HEK293 (cell line): Measurements from ENCODE around the gene PRR22.

ENCODE experiments used
- CTCF ChIA-PET: fragments of 350-600 bp; formaldehyde crosslinking; extraction: SDS; loops from one replicate; lab custom pipeline; 2021; ENCODE audit warnings: antibody characterized with exemption; lab: Yijun Ruan, JAX
- POLR2A ChIA-PET: fragments of 300-600 bp; formaldehyde crosslinking; extraction: SDS; loops from one replicate; lab custom pipeline; 2020; ENCODE audit warnings: antibody characterized with exemption, inconsistent platforms; lab: Yijun Ruan, JAX
- H3K27ac ChIP-seq: fragments of 200-500 bp; sonication (Bioruptor generic); 2 replicates; pipeline ENCODE4 v1.5.1; 2014; ENCODE audit warnings: low read depth, low read length, control low read depth, inconsistent platforms; ENCODE audit errors: extremely low read depth
- H3K36me3 ChIP-seq, 2 experiments: fragments of 200-500 bp in 1 of 2; sonication (Bioruptor generic) in 1 of 2; 1 replicate in 1 of 2; 2 replicates in 1 of 2; pipeline ENCODE4 v1.5.1; 2014 to 2017; ENCODE audit warnings: inconsistent platforms in 2 of 2, low read length in 2 of 2; ENCODE audit not compliant: control insufficient read depth in 2 of 2, insufficient read depth in 1 of 2
- H3K4me1 ChIP-seq: fragments of 200-500 bp; sonication (Bioruptor generic); 2 replicates; pipeline ENCODE4 v1.5.1; 2014; ENCODE audit warnings: mild to moderate bottlenecking, low read length, inconsistent platforms; ENCODE audit not compliant: control insufficient read depth, insufficient read depth
- H3K4me3 ChIP-seq: 2 replicates; pipeline ENCODE4 v1.5.1; 2011; ENCODE audit warnings: low read depth, mild to moderate bottlenecking, control low read depth, low read length, moderate library complexity
- H3K9me3 ChIP-seq: fragments of 200-500 bp; sonication (Bioruptor generic); 2 replicates; pipeline ENCODE4 v1.5.1; 2014; ENCODE audit warnings: low read depth, low read length, inconsistent platforms; ENCODE audit not compliant: control insufficient read depth, insufficient read depth
- BCL11A ChIP-seq: fragments of 450-650 bp; formaldehyde crosslinking; IDR thresholded peaks from 2 replicates; pipeline ENCODE4 v1.5.1; 2016; ENCODE audit warnings: low read depth, missing biosample characterization, missing genetic modification characterization
- MZF1 ChIP-seq: fragments of 450-650 bp; formaldehyde crosslinking; IDR thresholded peaks from 2 replicates; pipeline ENCODE4 v1.5.1; 2017; ENCODE audit warnings: missing biosample characterization, missing genetic modification characterization, borderline replicate concordance
- OSR2 ChIP-seq: fragments of 450-650 bp; formaldehyde crosslinking; IDR thresholded peaks from 2 replicates; pipeline ENCODE4 v1.5.1; 2016; ENCODE audit warnings: missing biosample characterization, missing genetic modification characterization
- PRDM1 ChIP-seq: fragments of 450-650 bp; formaldehyde crosslinking; IDR thresholded peaks from 2 replicates; pipeline ENCODE4; 2016; ENCODE audit warnings: missing biosample characterization, missing genetic modification characterization
- PRDM4 ChIP-seq: fragments of 450-650 bp; formaldehyde crosslinking; IDR thresholded peaks from 2 replicates; pipeline ENCODE4 v1.5.1; 2017; ENCODE audit warnings: missing biosample characterization, missing genetic modification characterization
- SCRT1 ChIP-seq: fragments of 450-650 bp; formaldehyde crosslinking; IDR thresholded peaks from 2 replicates; pipeline ENCODE4 v1.5.1; 2016; ENCODE audit warnings: missing biosample characterization, missing genetic modification characterization, borderline replicate concordance
- ZBTB20 ChIP-seq: fragments of 450-650 bp; formaldehyde crosslinking; IDR thresholded peaks from 2 replicates; pipeline ENCODE4 v1.5.1; 2016; ENCODE audit warnings: missing biosample characterization, missing genetic modification characterization
- ZFP69B ChIP-seq: fragments of 450-650 bp; formaldehyde crosslinking; IDR thresholded peaks from 2 replicates; pipeline ENCODE4 v1.5.1; 2016; ENCODE audit warnings: missing biosample characterization, missing genetic modification characterization
- ZNF121 ChIP-seq: fragments of 450-650 bp; formaldehyde crosslinking; IDR thresholded peaks from 2 replicates; pipeline ENCODE4 v1.5.1; 2016; ENCODE audit warnings: missing biosample characterization, missing genetic modification characterization
- ZNF132 ChIP-seq: fragments of 450-650 bp; formaldehyde crosslinking; IDR thresholded peaks from 2 replicates; pipeline ENCODE4 v1.5.1; 2017; ENCODE audit warnings: missing biosample characterization, missing genetic modification characterization, borderline replicate concordance
- ZNF202 ChIP-seq: fragments of 450-650 bp; formaldehyde crosslinking; IDR thresholded peaks from 2 replicates; pipeline ENCODE4 v1.5.1; 2016; ENCODE audit warnings: missing biosample characterization, missing genetic modification characterization, borderline replicate concordance
- ZNF211 ChIP-seq: fragments of 450-650 bp; formaldehyde crosslinking; IDR thresholded peaks from 2 replicates; pipeline ENCODE4 v1.5.1; 2016; ENCODE audit warnings: low read depth, missing biosample characterization, missing genetic modification characterization
- ZNF280C ChIP-seq: fragments of 450-650 bp; formaldehyde crosslinking; IDR thresholded peaks from 2 replicates; pipeline ENCODE4 v1.5.1; 2016; ENCODE audit warnings: missing biosample characterization, missing genetic modification characterization
- ZNF362 ChIP-seq: fragments of 450-650 bp; formaldehyde crosslinking; IDR thresholded peaks from 2 replicates; pipeline ENCODE4 v1.5.1; 2016; ENCODE audit warnings: missing biosample characterization, missing genetic modification characterization
- ZNF366 ChIP-seq: fragments of 450-650 bp; formaldehyde crosslinking; conservative IDR thresholded peaks from 2 replicates; pipeline ENCODE4 v1.5.1; 2016; ENCODE audit warnings: missing biosample characterization, missing genetic modification characterization
- ZNF423 ChIP-seq: fragments of 450-650 bp; formaldehyde crosslinking; IDR thresholded peaks from 2 replicates; pipeline ENCODE4 v1.5.1; 2016; ENCODE audit warnings: missing biosample characterization, missing genetic modification characterization
- ZNF530 ChIP-seq: fragments of 450-650 bp; formaldehyde crosslinking; IDR thresholded peaks from 2 replicates; pipeline ENCODE4 v1.5.1; 2016; ENCODE audit warnings: low read depth, missing biosample characterization, missing genetic modification characterization
- ZNF549 ChIP-seq: fragments of 450-650 bp; IDR thresholded peaks from 2 replicates; pipeline ENCODE4 v1.5.1; 2018; ENCODE audit warnings: missing biosample characterization, missing genetic modification characterization, mild to moderate bottlenecking, inconsistent platforms, moderate library complexity
- ZNF558 ChIP-seq: fragments of 450-650 bp; formaldehyde crosslinking; IDR thresholded peaks from 2 replicates; pipeline ENCODE4 v1.5.1; 2016; ENCODE audit warnings: missing biosample characterization, missing genetic modification characterization
- ZNF580 ChIP-seq: fragments of 450-650 bp; formaldehyde crosslinking; IDR thresholded peaks from 2 replicates; pipeline ENCODE4 v1.5.1; 2016; ENCODE audit warnings: missing biosample characterization, missing genetic modification characterization
- ZNF596 ChIP-seq: fragments of 450-650 bp; IDR thresholded peaks from 2 replicates; pipeline ENCODE4 v1.5.0; 2018; ENCODE audit warnings: missing biosample characterization, mild to moderate bottlenecking, missing genetic modification characterization, moderate library complexity
- ZNF600 ChIP-seq: fragments of 450-650 bp; formaldehyde crosslinking; IDR thresholded peaks from 2 replicates; pipeline ENCODE4 v1.5.1; 2016; ENCODE audit warnings: missing biosample characterization, missing genetic modification characterization
- ZNF677 ChIP-seq: fragments of 450-650 bp; IDR thresholded peaks from 2 replicates; pipeline ENCODE4 v1.5.0; 2018; ENCODE audit warnings: missing biosample characterization, mild to moderate bottlenecking, missing genetic modification characterization, moderate library complexity
- ZNF76 ChIP-seq: fragments of 450-650 bp; formaldehyde crosslinking; IDR thresholded peaks from 2 replicates; pipeline ENCODE4; 2016; ENCODE audit warnings: low read depth, missing biosample characterization, missing genetic modification characterization, borderline replicate concordance
- ZNF776 ChIP-seq: fragments of 450-650 bp; formaldehyde crosslinking; IDR thresholded peaks from 2 replicates; pipeline ENCODE4 v1.5.0; 2017; ENCODE audit warnings: missing biosample characterization, missing genetic modification characterization, borderline replicate concordance
- TF ChIP-seq, protein P1 (sequence below): fragments of 450-650 bp; formaldehyde crosslinking; IDR thresholded peaks from 2 replicates; pipeline ENCODE4 v1.5.1; 2016; ENCODE audit warnings: missing biosample characterization, missing genetic modification characterization

Gene PRR22

DNA sequence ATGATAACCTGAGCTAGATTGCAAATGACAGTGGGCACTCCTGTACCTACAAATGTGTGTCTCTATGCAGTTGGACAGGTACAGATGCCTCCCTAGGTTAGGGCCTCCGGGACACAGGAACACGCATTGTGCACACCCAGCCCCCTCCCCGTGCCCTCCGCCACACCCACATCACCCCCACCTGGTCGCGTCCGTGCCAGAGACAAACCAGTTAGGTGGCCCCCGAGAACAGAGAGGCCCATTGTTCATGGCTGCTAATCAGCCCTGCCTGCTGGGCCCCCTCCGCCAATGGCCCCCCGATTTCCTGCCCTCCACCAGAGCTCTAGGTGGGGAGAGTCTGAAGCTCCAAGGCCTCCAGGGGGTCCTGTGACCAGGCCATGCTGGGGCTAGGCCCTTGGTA, 34.0 kb upstream of the PRR22 start (continued):
- no peak for TF ChIP-seq ZNF132 (tag by site-specific recombination)
- TF ChIP-seq ZNF202 (tag by site-specific recombination): no peak
- no peak for TF ChIP-seq ZNF600 (tag by site-specific recombination)

GRCh38 chr19:5817218-5817617, 32.7 kb upstream of the PRR22 start:
- Histone ChIP-seq H3K27ac (no peak overlapping the region), H3K36me3 (no peaks in the 10 kb centered on the region), H3K4me3 (no peak overlapping the region), H3K9me3 (no peaks in the 10 kb centered on the region), H3K4me1 (no peaks in the 10 kb centered on the region)
- TF ChIP-seq ZNF558 (tag by site-specific recombination) (no peak), ZNF530 (tag by site-specific recombination) (no peak), ZNF76 (no peak), ZNF677 (tag by site-specific recombination) (no peak), MZF1 (tag by site-specific recombination) (no peak), ZNF121 (tag by site-specific recombination) (peak; percentile 78), SCRT1 (tag by site-specific recombination) (no peak), PRDM1 (tag by site-specific recombination) (peak; percentile 99), ZNF362 (tag by site-specific recombination) (no peak), PRDM4 (tag by site-specific recombination) (no peak), ZNF596 (peak; percentile 49; the same call in 1 of the 2 replicates), ZNF366 (tag by site-specific recombination) (peak; percentile 93), ZBTB20 (tag by site-specific recombination) (no peak), OSR2 (tag by site-specific recombination) (no peak)
- TF ChIP-seq, protein P1, sequence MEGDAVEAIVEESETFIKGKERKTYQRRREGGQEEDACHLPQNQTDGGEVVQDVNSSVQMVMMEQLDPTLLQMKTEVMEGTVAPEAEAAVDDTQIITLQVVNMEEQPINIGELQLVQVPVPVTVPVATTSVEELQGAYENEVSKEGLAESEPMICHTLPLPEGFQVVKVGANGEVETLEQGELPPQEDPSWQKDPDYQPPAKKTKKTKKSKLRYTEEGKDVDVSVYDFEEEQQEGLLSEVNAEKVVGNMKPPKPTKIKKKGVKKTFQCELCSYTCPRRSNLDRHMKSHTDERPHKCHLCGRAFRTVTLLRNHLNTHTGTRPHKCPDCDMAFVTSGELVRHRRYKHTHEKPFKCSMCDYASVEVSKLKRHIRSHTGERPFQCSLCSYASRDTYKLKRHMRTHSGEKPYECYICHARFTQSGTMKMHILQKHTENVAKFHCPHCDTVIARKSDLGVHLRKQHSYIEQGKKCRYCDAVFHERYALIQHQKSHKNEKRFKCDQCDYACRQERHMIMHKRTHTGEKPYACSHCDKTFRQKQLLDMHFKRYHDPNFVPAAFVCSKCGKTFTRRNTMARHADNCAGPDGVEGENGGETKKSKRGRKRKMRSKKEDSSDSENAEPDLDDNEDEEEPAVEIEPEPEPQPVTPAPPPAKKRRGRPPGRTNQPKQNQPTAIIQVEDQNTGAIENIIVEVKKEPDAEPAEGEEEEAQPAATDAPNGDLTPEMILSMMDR (tag by site-specific recombination): no peak
- CTCF ChIA-PET: interaction anchor here (0.6 to 1.6 kb wide), 2 partner anchors 13 to 43 kb away, joined by 3 to 4 read pairs; no protein-coding TSS in a partner anchor
- POLR2A ChIA-PET: no interaction called here

DNA sequence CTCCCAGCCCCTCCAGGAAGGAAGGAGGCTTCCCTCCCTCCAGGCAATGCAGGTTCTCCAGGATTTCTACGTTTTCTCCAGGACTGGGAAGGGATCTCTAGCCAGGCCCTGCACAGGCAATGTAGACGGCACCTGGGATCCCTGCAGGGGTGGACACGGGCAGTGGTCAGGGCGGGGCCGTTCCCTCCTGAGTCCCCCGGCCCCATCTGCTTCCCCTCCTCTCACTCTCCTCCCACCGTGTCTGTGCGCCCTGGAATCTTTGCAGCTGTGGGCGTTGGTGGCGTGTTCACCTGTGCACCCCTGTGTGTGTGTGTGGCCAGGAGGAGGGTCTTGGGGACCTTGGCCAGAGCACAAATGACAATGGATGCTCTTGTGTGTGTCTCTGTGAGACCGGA, 30.3 kb upstream of the PRR22 start:
- ChIA-PET POLR2A (no interaction called here), CTCF (interaction anchor here (1.0 to 2.6 kb wide), 2 partner anchors 11 to 13 kb away, joined by 3 to 19 read pairs; partner anchors contain the start of gene NRTN)
- Histone ChIP-seq H3K36me3 (no peaks in the 10 kb centered on the region), H3K4me3 (no peak overlapping the region), H3K4me1 (no peaks in the 10 kb centered on the region), H3K9me3 (no peaks in the 10 kb centered on the region), H3K27ac (no peak overlapping the region)
- TF ChIP-seq BCL11A (tag by site-specific recombination) (no peak), ZNF549 (no peak), ZNF280C (no peak), ZNF776 (no peak), ZNF580 (no peak), ZNF211 (tag by site-specific recombination) (no peak), ZFP69B (tag by site-specific recombination) (no peak), ZNF423 (tag by site-specific recombination) (no peak), OSR2 (tag by site-specific recombination) (no peak)
